ENCODE data around the gene ANKRD36C.
A peak's percentile ranks its signal among the peaks of the same experiment; 100 is the strongest.
"Not testable (repeated sequence)": the region's sequence is repeated elsewhere in the genome, so short reads cannot be mapped to it uniquely, and the experiment has no call there.

DNA sequence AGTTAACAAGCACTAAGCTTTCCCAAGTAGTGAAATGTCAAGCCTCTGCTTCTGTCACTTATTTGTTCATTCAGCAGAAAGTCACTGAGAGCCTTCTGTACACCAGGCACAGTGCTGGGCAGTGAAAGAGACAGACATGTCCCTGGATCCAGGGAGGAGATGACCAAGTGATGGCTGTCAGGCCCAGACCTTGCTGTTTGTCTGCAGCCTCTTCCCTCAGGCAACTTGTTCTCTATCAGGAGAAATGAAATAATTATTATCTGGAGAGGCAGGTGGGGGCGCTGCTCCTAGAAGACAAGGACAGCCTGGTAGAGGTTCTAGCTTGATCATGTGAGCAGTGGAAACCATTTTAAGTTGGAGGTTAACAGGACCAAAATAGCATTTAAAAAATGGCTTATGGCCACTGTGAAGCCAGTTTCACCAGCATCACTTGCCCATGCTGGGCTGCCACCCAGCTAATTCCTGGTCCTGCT is 21.2 kb upstream of the ANKRD36C start:
- TF ChIP-seq CTCF (IDR thresholded peaks at IDR 0.05) = peak; percentile 17
- not testable (repeated sequence) for TF ChIP-seq EZH2, EZH2phosphoT487 (IDR thresholded peaks at IDR 0.05)
